ENCODE data around the gene ASIC1.

The ASIC1 gene

GRCh38 chr12:50041062-50041860 is 16.1 kb upstream of the ASIC1 start:
- no peak for DNase-seq

GRCh38 chr12:50041962-50042361 is 15.4 kb upstream of the ASIC1 start:
- DNase-seq: no peak

- DNase-seq: no peak
These were observed 14.7 kb upstream of the ASIC1 start for GRCh38 chr12:50042693-50043092.

GRCh38 chr12:50043308-50043707 is 14.1 kb upstream of the ASIC1 start:
- DNase-seq: no peak

GRCh38 chr12:50043854-50044253 is 13.5 kb upstream of the ASIC1 start:
- DNase-seq: no peak

GRCh38 chr12:50047693-50048250 is 9.6 kb upstream of the ASIC1 start:
- DNase-seq: no peak

- no peak for DNase-seq
These were observed 7.9 kb upstream of the ASIC1 start for GRCh38 chr12:50049254-50050118.

- no peak for DNase-seq
These were observed 7.3 kb upstream of the ASIC1 start for GRCh38 chr12:50050119-50050385.

GRCh38 chr12:50050410-50051098 is 6.8 kb upstream of the ASIC1 start:
- DNase-seq: no peak

- no peak for DNase-seq
These were observed 6.1 kb upstream of the ASIC1 start for GRCh38 chr12:50051101-50051806.

GRCh38 chr12:50052544-50052943 is 4.9 kb upstream of the ASIC1 start:
- no peak for DNase-seq

GRCh38 chr12:50052964-50053363 is 4.4 kb upstream of the ASIC1 start:
- DNase-seq: no peak

GRCh38 chr12:50053583-50053982 is 3.8 kb upstream of the ASIC1 start:
- no peak for DNase-seq

GRCh38 chr12:50055831-50056638 is 1.4 kb upstream of the ASIC1 start:
- no peak for DNase-seq

GRCh38 chr12:50056639-50056976 is 788 bp upstream of the ASIC1 start:
- DNase-seq: no peak

GRCh38 chr12:50057896-50058670 is 687 bp downstream of the ASIC1 start:
- no peak for DNase-seq

GRCh38 chr12:50058743-50059312 is 1.4 kb downstream of the ASIC1 start:
- DNase-seq: no peak

GRCh38 chr12:50059440-50060119 is 2.2 kb downstream of the ASIC1 start:
- DNase-seq: no peak

- no peak for DNase-seq
These were observed 2.7 kb downstream of the ASIC1 start for GRCh38 chr12:50060120-50060468.

GRCh38 chr12:50061171-50061570 is 3.8 kb downstream of the ASIC1 start:
- DNase-seq: no peak

Measured in cortex of kidney (tissue), 1 donor.